Measurements from ENCODE around the gene SYT3. TPM values are rescaled to one million over a fixed set of nuclear protein-coding genes. Genes with fewer than 3 reads are reported as not detected.

The SYT3 gene
- total RNA-seq, 6 experiments from 2014 or later = not detected

DNA sequence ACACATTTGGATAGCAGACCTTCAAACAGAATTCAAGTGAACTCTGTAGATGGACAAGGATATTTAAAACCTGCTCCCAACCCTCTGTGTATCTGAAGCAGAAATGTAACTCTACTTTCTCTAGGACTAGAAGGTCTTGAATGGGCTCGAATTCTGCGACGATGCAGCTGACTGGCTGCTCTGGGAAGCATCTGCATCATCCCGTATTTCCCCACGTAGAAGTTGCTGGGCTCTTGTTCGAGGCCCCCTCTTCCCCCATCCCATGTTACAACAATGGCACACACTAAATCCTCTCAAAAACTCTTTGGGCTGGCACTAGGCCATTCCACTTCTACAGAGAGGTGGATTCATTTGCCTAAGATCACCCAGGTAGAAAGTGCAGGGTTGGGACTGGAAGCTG is 24.5 kb upstream of the SYT3 start:
- Mint-ChIP-seq H3K36me3 (ENCODE audit: low read depth) (no peaks in the 10 kb centered on the region), H3K4me1 (ENCODE audit: low read depth) (no peaks in the 10 kb centered on the region), H3K27me3 (ENCODE audit: insufficient read depth) (peaks cover 9% of the 10 kb centered on the region), H3K9me3 (peaks cover 5% of the 10 kb centered on the region; the same call in 1 of the 2 replicates), H3K4me3 (no peak overlapping the region), H3K27ac (no peak overlapping the region)
- no peak for DNase-seq
- TF ChIP-seq, protein P1, sequence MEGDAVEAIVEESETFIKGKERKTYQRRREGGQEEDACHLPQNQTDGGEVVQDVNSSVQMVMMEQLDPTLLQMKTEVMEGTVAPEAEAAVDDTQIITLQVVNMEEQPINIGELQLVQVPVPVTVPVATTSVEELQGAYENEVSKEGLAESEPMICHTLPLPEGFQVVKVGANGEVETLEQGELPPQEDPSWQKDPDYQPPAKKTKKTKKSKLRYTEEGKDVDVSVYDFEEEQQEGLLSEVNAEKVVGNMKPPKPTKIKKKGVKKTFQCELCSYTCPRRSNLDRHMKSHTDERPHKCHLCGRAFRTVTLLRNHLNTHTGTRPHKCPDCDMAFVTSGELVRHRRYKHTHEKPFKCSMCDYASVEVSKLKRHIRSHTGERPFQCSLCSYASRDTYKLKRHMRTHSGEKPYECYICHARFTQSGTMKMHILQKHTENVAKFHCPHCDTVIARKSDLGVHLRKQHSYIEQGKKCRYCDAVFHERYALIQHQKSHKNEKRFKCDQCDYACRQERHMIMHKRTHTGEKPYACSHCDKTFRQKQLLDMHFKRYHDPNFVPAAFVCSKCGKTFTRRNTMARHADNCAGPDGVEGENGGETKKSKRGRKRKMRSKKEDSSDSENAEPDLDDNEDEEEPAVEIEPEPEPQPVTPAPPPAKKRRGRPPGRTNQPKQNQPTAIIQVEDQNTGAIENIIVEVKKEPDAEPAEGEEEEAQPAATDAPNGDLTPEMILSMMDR (IDR thresholded peaks at IDR 0.05) = no peak

DNA sequence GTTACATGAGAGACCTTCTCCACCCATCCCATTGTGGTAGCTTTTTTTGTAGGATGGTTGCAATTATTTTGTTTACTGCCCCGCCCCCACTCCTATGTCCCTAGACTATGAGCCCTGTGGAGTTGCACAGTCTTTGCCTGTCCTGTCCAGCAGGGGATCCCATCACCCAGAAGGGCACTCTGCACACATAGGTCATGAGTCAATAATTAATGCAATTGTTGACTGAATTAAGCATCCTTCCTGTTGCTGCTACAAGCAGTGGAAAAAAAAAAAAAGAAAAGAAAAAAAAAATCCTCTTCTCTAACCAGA is 23.8 kb upstream of the SYT3 start:
- peaks cover 7% of the 10 kb centered on the region for H3K27me3 Mint-ChIP-seq (ENCODE audit: insufficient read depth)
- H3K4me3 Mint-ChIP-seq = no peak overlapping the region
- peaks cover 6% of the 10 kb centered on the region; the same call in 1 of the 2 replicates for H3K9me3 Mint-ChIP-seq
- no peak overlapping the region for H3K27ac Mint-ChIP-seq
- H3K4me1 Mint-ChIP-seq (ENCODE audit: low read depth) = peaks cover 2% of the 10 kb centered on the region
- TF ChIP-seq, protein P1 (IDR thresholded peaks at IDR 0.05) = peak; percentile 48
- DNase-seq = no peak
- no peaks in the 10 kb centered on the region for H3K36me3 Mint-ChIP-seq (ENCODE audit: low read depth)

DNA sequence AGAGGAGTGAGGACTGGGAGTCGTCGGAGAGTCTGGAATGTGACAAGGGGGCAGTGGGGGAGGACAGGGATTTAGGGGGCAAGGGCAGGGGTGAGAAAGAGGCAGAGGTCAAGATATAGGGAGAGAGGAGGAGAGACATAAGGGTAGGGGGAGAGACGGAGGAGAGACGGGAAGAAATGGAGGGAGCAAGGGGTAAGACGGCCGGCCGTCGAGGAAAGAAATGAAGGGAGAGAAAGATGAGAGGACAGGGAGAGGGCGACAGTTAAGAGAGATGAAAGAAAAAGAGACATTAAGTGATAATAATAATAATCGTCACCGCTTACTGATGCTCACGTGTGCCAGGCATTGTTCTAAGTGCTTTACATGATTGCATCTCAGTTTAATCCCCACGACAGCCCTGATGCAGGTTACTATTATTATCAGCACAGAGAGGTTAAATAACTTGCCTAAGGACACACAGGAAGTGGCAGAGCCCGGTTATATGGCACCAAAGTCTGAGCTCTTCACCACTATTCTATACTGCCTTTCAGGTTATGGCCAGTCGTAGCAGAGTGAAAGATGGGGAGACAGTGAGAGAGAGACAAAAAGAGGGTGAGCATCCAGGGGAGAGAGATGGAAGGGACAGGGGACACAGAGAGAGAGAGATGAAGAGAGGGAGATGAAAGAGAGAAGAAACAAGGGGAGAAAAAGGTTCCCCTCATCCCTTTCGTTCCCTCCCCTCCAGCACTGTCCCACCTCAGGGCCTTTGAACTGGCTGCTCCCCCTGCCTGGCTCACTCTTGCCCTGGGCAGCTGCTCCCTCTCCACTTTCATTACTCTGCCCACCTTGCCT is 23.2 kb upstream of the SYT3 start:
- Mint-ChIP-seq H3K9me3 (peaks cover 10% of the 10 kb centered on the region; the same call in 1 of the 2 replicates), H3K4me1 (ENCODE audit: low read depth) (peaks cover 8% of the 10 kb centered on the region), H3K27ac (no peak overlapping the region), H3K27me3 (ENCODE audit: insufficient read depth) (peaks cover 7% of the 10 kb centered on the region), H3K4me3 (no peak overlapping the region), H3K36me3 (ENCODE audit: low read depth) (no peaks in the 10 kb centered on the region)
- TF ChIP-seq, protein P1 (IDR thresholded peaks at IDR 0.05) = no peak
- DNase-seq = no peak

DNA sequence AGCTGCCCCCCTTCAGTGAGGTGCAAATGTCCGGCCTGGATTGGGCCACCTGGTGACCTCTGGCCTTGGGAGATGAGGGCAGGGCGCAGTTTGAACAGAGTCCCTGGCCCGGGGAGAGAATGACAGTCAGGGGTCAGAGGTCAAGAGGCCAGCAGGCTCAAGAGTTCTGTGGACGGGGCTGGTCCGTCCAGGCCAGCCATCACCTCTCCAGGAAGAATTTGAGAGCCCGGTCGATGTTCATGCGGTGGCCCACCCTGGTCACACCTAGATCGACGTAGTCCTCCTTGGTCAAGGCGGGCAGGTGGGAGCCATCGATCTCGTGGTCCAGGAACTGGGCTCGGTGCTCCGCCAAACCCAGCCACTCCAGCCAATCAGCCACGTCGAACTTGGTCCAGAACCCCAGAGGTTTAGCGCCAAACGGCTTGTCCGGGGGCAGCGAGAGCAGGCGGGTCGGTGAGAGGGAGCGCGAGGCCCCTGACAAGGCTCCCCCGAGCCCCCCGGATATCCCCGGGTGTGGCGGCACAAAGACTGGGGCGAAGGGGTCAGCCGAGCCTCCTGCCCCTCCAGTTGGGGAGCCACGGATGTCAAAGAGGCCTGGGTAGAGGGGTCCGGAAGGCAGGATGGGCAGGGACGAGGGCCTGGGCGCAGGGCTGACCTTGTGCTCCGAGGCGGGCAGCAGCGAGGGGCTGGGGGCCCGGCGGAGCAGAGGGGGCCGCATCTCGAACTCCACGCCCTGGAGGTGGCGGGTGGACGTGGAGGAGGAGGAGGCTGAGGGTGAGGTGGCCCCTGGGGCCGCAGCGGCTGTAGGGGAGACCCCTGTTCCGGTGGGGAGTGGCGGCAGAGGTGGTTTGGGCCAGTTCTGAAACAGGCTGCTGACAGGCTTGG is 22.3 kb upstream of the SYT3 start:
- DNase-seq = no peak
- Mint-ChIP-seq H3K36me3 (ENCODE audit: low read depth) (no peaks in the 10 kb centered on the region), H3K4me3 (no peak overlapping the region), H3K27ac (no peak overlapping the region), H3K27me3 (ENCODE audit: insufficient read depth) (peaks cover 10% of the 10 kb centered on the region), H3K9me3 (peaks cover 10% of the 10 kb centered on the region; the same call in 1 of the 2 replicates), H3K4me1 (ENCODE audit: low read depth) (peaks cover 14% of the 10 kb centered on the region)
- TF ChIP-seq, protein P1 (IDR thresholded peaks at IDR 0.05) = no peak

DNA sequence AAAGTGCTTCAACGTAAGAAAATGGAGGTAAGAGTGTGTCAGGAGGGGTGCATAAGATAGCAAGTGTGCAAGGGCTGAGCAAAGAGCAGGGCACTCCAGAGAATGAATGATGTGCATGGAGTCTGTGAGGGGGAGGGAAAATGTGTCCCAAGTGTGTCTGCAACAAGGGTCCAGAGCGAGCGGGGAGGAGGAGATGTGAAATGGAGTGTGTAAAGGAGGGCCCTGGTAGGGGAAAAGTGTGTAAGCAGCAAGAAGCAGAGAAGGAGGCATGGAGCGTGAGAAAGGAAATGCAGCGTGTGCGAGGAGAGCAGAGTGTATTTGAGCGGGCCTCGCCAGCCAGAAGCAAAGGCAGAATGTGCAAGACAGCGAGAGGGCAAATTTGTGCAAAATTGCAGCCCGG is 21.3 kb upstream of the SYT3 start:
- no peak for DNase-seq
- TF ChIP-seq, protein P1 (IDR thresholded peaks at IDR 0.05) = no peak
- peaks cover 14% of the 10 kb centered on the region for H3K4me1 Mint-ChIP-seq (ENCODE audit: low read depth)
- no peak overlapping the region for H3K27ac Mint-ChIP-seq
- H3K27me3 Mint-ChIP-seq (ENCODE audit: insufficient read depth) = peaks cover 13% of the 10 kb centered on the region
- H3K36me3 Mint-ChIP-seq (ENCODE audit: low read depth) = no peaks in the 10 kb centered on the region
- H3K9me3 Mint-ChIP-seq = peaks cover 10% of the 10 kb centered on the region; the same call in 1 of the 2 replicates
- no peak overlapping the region for H3K4me3 Mint-ChIP-seq
